Activated naive CD4-positive, alpha-beta T cell (primary cell): ENCODE measurements around the gene CUL5.
"Not testable (repeated sequence)": the region's sequence is repeated elsewhere in the genome, so short reads cannot be mapped to it uniquely, and the experiment has no call there.

Experiments
- DNase-seq, 4 experiments: peaks; one replicate each; lab custom pipeline; 2025; lab: John Stamatoyannopoulos, UW

CUL5 gene

DNA sequence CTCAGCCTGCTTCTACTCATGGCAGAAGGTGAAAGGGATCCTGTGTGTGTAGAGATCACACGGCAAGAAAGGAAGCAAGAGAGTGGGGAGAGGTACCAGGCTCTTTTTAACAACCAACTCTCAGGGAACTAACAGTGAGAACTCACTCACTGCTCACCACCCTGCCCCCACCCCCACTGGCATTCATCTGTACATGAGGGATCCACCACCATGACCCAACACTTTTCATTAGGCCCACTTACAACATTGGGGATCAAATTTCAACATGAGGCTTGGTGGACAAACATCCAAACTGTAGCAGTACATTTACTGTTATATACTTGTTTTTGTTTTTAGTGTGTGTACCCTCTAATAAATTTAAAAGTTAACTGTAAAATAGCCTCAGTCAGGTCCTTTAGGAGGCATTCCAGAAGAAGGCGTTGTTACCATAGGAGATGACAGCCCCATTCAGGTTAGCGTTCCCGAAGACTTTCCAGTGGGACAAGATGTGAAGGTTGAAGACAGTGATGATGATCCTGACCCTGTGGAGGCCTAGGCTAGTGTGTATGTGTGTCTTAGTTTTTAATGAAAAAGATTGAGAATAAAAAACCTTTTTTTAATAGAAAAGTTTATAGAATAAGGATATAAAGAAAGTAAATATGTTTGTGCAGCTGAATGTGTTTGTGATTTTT lies 11.3 kb downstream of the CUL5 start:
- DNase-seq, result no peak

DNA sequence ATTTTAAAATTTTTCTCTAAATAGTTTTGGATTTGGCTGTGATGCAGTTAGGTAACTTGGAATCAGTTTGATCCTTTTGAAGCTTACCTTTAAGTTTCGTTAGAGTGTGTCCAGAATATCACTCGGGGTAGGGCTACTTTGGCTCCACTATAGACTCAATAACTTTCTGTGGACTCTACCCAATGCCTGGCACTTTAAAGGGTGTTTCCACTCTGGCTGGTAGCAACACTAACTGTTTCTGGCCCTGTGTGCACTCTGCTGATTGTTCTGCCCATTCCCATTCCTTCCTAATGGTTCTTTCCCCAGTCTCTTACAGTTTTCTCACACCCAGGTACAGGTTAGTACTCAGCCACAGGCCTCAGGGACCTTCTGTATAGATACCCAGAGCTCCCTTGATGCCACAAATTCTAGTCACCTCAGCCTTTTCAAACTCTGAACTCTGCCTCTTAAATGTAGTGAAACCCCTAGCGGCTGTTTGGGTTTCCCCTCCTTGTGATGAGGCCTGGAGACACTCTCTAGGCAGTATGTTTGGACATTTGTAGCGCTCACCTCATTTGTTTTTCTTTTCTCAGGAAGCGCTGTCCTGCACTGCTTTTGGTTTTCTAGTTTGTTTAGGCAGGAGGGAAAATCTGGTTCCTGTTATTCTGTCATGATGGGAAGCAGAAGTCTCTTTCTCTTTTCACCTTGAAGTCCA lies 16.8 kb downstream of the CUL5 start:
- DNase-seq, result no peak

DNA sequence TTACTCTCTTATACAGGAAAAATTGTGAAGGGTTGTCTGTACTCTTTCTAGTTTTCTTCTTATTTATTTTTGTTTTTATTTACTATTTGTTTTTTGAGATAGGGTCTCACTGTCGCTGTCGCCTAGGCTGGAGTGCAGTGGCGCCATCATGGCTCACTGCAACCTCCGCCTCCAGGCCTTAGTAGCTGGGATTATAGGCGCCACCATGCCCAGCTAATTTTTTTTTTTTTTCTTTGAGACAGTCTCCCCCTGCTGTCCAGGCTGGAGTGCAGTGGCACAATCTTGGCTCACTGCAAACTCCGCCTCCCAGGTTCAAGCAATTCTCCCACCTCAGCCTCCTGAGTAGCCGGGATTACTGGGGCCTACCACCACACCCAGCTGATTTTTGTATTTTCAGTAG lies 18.4 kb downstream of the CUL5 start:
- DNase-seq, result no peak

DNA sequence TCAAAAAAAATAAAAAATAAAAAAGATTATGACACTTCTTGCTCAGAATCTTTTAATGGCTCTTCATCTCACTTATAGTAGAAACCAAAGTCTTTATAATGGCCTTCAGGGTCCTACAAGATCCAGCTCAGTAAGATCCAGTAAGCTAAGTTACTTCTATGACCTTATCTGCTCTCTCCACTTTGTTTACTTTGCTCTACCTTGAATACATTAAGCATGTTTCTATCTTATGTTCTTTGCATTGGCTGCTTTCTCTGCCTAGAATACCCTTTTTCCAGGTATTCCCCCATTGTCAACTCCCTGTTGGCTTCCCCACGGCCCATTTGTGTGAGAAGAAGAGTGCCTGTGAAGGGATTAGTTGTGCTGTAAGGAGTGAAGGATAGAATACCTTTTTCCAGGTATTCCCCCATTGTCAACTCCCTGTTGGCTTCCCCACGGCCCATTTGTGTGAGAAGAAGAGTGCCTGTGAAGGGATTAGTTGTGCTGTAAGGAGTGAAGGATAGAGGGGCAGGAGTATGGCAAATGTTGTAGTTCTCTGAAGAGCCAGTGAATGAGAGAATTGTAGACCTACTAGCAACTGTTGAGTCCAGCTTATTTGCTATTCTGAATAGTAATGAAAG lies 20.2 kb downstream of the CUL5 start:
- not testable (repeated sequence) for DNase-seq

DNA sequence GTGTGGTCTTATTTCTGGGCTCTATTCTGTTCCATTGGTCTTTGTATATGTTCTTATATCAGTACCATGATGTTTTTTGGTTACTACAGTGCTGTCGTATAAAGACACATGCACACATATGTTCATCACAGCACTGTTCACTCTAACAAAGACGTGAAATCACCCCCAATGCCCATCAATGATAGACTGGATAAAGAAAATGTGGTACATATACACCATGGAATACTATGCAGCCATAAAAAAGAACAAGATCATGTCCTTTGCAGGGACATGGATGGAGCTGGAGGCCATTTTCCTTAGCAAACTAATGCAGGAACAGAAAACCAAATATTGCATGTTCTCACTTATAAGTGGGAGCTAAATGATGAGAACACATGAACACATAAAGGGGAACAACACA lies 22.9 kb downstream of the CUL5 start:
- not testable (repeated sequence) for DNase-seq

DNA sequence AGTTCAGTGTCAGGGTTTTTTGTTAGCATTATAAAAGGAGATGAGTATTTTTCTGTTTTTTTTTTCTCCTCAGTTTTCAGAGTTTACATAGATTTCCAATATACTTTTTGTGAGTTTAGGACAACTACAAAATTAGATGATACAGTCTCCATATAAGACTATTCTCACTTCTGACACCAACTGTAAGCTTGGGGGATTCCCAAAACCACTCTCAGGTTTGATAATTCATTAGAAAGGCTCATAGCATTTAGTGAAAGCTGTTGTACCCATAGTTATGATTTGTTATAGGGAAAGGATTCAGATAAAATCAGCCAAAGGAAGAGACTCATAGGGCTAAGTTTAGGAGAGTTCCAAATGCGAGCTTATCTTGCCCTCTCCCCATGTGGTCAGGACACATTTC lies 24.1 kb downstream of the CUL5 start:
- DNase-seq, result no peak

DNA sequence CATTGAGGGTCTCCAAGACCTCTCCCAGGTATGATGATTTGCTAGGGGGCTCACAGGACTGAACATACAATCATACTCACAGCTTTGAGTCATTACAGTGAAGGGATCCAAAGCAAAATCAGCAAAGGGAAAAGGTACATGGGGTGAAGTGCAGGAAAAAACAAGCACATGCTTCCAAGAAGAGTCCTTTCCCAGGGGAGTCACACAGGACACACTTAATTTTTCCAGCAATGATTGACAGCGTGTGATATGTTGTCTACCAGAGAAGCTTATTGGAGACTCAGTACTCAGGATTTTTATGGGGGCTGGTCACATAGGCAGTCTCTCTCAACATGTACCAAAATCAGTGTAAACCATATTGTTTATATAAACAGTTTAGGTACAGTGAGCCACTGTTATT lies 25.3 kb downstream of the CUL5 start:
- DNase-seq, result no peak

DNA sequence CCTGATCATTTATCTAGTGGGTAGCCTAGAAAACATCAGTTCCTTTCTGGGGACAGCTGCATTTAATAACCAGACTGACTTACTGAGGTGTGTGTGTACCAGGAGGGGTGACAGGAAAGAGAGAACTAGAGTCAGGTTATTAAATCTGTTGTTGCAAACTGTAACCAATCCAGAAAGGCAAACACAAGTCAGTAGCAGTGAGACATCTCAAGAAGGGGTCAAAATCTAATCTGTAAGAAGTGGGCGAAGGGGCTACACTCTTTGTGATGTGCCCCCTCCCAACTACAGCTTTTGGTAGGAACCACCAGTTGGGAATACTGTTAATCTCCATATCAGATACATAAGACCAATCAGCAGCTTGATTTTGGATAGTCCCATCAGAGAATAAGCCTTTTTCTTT lies 26.3 kb downstream of the CUL5 start:
- no peak for DNase-seq

DNA sequence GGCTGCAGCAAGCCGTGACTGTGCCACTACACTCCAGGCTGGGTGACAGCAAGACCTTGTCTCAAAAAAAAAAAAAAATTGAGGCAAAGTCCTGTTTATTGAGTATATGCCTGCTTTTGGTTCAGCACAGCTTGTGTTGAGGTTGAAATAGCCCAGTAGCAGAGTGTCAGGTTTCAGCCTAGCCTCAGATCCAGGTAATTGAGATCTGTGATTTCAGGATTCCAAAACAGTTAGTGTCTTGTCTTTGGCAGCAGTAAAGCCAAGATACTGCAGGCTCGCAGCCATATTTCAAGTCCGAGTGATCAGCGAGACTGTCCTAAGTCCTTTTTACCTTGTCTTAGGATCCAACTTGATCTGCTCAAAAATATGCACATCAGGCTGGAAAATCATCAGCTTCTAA lies 27.0 kb downstream of the CUL5 start:
- no peak for DNase-seq

DNA sequence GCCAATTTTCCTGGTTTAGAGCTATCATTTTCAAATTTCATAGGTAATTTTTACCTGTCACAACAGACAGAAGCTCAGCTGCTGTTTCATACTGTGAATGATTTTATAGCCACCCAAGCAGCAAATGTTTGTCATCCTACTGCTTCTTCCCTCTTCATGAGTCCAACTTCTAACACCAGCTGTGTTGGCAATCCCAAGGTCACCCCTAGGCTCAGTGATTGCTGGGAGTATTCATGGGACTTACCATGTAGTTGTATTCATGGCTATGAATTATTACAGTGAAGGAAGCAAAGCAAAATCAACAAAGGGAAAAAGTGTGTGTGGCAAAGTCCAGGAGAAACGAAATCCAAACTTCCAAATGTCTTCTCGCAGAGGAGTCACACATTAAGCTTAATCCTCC lies 28.5 kb downstream of the CUL5 start:
- DNase-seq, result no peak

DNA sequence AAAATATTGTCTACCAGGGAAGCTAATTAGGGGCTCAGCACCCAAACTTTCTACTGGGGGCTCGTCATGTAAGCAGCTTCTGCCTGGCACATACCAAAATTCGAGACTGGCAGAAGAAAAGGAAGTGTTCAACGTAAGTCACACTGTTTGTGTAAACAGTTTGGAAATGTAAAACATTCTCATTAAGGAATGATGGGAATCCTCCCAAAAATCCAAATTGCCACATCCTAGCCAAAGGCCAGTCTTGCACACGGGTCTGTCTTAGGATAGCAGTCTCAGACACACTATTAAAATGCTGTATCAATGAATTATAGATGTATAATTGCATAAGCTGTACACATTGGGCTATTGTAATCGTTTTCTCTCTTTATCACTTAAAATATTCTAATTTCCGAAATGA lies 28.9 kb downstream of the CUL5 start:
- no peak for DNase-seq

DNA sequence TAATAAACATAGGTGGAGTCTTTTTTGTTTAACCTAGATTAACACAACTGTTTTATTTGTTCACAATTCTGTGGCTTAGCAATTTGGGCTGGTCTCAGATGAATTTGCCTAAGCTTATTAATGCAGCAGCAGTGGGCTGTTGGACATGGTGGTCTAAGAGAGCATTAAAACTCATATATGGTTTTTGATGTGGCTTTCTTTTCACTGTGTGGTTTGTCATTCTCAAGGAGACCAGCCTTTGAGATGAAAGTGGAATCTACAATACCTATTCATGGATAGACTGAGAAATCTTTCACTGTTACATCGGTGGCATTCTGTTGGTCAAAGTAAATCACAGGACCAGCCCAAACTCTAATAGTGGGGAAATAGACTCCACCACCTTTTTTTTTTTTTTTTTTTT lies 39.6 kb downstream of the CUL5 start:
- no peak for DNase-seq

DNA sequence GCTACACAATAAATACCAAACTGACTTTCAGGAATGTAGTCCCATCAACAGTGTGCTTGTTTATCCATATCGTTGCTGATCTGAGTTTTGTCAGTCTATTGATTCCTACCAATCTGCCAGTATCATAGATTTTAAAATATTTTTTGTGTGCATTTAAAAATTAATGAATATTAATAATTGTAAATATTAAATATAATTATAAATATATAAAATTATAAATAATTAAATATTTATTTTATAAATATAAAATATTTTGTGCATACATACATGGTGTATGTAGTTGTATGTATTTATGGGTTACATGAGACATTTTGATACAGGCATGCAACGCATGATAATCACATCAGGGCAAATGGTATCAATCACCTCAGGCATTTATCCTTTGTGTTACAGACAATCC lies 53.6 kb downstream of the CUL5 start:
- no peak for DNase-seq

DNA sequence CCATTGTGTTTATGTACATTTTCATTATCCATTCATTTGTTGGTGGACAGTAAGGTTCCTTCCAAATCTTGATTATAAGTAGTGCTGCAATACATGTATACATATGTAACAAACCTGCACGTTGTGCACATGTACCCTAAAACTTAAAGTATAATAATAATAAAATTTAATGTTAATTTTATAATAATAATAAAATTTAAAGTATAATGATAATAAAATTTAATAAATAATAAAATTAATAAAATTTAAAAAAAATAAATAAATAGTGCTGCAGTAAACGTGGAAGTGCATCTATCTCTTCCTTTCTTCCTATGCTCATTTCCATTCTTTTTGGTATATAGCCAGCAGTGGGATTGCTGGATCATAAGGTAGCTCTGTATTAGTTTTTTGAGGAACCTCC lies 54.7 kb downstream of the CUL5 start:
- DNase-seq, result no peak

DNA sequence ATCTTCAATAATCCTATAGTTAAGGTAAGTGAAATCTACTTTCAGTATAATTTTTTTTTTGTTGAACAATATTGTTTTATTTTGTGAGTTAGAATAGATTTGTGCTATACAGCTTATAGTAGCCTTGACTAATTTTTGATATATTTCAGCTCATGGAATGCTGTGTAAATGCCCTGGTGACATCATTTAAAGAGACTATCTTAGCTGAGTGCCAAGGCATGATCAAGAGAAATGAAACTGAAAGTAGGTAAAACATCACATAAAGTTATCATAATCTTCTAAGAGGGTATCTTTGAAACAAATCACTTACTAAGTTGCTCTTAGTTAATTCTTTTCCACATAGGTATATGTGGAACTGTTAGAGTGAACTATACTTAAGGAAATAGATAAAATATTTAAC lies 61.2 kb downstream of the CUL5 start:
- DNase-seq, result no peak

DNA sequence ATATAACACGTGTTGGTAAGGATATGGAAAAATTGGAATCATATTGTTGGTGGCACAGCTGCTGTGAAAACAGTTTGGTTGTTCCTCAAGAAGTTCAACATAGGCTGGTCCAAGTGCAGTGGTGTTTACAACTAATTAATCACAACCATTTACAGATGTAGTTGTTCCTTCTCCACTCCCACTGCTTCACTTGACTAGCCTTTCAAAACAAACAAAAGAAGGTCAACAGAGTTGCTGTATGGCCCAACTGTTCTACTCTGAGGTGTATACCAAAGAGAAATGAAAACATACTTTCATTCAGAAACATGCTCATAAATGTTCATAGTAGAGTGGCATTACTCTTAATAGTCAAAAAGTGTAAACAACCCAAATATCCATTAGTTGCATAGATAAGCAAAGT lies 76.1 kb downstream of the CUL5 start:
- DNase-seq, result no peak

DNA sequence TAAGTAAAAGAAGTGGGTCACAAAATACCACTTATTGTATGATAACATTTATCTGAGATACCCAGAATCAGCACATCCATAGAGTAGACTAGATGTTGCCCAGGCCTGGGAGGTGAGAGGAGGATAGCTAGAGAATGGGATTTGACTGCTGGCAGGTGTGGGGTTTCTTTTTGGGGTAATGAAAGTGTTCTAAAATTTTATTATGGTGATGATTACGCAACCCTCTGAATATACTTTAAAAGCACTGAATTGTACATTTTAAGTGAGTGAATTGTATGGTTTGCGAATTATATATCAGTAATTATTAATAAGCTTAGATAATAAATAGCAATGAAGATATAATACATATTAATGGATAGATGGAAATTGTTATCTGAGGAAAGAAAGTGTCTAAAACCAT lies 77.0 kb downstream of the CUL5 start:
- DNase-seq, result no peak

DNA sequence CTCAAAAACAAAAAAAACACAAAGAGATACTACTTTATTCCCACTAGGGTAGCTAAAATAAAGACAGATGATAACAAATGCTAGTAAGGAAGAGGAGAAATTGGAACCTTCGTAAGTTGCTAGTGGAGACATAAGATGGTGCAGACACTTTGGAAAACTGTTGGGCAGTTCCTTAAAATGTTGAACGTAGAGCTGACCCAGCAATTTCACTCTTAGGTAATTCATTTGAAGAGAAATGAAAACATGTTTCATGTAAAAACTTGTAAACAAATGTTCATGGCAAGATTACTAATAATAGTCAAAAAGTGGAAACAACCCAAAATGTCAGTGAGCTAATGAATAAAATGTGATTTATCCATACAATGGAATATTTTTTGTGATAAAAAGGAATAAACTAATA lies 83.4 kb downstream of the CUL5 start:
- no peak for DNase-seq

DNA sequence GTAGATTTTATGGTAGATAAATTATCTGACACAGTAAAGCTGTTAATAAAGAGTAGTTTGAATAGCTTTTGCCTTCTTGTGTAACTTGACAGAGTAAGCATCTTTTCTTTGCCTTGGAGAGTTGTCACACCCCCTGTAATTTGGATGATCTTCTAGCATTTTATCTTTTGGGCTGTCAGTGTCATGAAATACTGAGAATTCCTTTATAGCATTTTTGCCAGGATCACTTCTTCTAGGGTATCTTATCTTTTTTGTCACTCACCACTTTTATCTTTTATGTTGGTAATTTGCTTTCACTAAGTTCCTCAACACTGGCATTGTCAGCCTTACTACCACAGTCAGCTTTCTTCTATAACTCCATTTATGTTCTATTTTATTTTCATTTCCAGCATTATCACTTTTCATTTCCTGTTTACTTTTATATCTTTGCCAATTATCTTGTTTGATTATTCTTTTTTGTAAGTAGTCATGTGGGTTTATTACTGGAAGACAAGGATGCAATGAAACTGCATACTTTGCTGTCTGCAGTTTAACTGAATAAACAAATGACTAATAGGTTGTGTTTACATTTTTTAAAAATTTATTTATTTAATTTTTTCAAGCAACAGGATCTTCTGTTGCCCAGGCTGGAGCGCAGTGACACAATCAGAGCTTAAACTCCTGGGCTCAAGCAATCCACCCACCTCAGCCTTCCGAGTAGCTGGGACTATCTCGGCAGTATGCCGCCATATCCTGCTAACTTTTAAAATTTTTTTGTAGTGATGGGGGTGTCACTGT lies 84.6 kb downstream of the CUL5 start:
- DNase-seq, result no peak

DNA sequence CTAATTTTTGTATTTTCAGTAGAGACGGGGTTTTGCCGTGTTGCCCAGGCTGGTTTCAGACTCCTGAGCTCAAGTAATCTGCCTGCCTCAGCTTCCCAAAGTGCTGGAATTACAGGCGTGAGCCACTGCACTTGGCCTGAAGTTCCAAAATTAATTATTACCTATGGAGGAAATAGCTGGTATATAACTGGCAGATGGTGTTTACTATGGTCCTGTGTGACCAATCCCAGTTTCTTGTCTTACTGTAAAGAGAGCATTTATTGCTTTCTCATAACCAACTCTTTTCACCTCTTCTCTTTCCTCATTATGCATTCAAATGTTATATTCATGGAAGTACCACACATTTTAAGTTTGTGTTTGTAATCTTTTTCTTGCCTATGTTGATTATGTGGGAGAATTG lies 88.5 kb downstream of the CUL5 start:
- DNase-seq, result no peak

DNA sequence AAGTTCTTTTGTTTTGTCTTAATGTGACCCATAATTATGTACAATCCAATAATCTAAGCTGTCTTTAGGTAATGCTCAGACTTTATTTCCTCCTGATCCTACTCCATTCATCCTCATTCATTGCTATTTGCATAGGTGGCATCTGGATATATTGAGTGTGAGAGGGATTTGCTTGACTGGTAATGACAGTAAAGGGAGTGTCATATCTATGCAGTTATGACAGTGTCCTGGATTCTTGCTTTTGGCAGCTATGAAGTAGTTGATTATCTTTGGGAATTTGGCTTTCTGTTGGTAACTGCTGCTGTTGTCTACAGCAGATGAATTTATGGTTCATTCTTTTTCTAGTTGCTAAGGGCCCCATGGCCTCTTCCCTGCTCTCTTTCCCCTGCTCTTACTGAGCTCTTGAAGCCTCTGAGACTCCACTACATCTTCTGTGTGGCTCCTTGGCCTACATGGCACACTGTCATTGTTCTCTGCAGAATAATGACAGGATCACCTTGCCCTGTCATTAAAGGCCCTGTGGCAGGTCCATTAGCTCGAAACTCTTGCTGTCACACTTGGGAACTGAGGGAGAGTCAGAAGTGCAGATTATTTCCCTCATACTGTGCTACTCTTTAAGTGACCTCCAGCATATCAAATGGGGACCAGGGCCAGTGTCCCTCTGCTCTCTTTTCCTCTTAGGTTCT lies 92.5 kb downstream of the CUL5 start:
- no peak for DNase-seq

DNA sequence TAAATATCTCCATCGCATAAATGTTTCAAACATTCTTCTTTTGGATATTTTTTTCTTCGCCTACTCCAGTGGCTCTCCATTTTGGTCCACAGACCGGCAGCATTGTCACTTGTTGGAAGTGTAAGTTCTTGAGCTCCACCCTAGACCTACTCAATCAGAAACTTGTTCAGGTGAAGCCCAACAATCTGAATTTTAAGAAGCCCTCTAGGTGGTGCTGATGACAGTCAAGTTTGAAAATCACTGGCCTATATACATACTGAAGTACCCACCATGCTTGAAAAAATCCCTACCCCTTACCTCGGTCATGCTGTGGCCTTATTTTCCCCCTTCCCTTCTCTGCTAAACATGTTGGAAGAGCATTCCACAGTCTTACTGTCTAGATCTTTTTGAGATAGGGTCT lies 102.4 kb downstream of the CUL5 start:
- DNase-seq, result no peak
